T-cell (primary cell): ENCODE measurements around the gene PDCD4. TPM values are rescaled to one million over a fixed set of nuclear protein-coding genes. Genes with fewer than 3 reads are reported as not detected.

Experiments used
- ATAC-seq, 4 experiments: fragments of 200-7000 bp in 3 of 4; fragments of 150-1000 bp in 1 of 4; cut with Tn5 transposase; replicated peaks in 1 of 4; 1 replicate in 3 of 4; 2 replicates in 1 of 4; pipeline ENCODE4 v1.10.0; 2021; ENCODE audit warnings: moderate library complexity in 3 of 4, mild to moderate bottlenecking in 2 of 4, moderate number of reproducible peaks in 1 of 4
- CTCF ChIA-PET, 2 donors: fragments of 300-600 bp; sonication (Branson Sonifier 250); formaldehyde crosslinking; loops; one replicate each; lab custom pipeline; 2022; ENCODE audit warnings: antibody characterized with exemption in 2 of 2; lab: Charles Lee
- POLR2A ChIA-PET, 2 donors: fragments of 300-600 bp; sonication (Branson Sonifier 250); formaldehyde crosslinking; loops; one replicate each; lab custom pipeline; 2022; ENCODE audit warnings: antibody characterized with exemption in 2 of 2; lab: Charles Lee
- DNase-seq, 35 experiments: peaks; one replicate each; pipeline versions ENCODE4 v3.0.0 to v3.0.0-alpha.2; 2013 to 2023
- H3K27ac ChIP-seq: one replicate; pipeline ENCODE4 v1.5.1; 2013; ENCODE audit warnings: low read length
- H3K27me3 ChIP-seq, 2 experiments: replicated peaks in 1 of 2; 1 replicate in 1 of 2; 2 replicates in 1 of 2; pipeline versions ENCODE4 v1.6.1 to v1.7.0; 2013; ENCODE audit warnings: low read length in 1 of 2, mixed read lengths in 1 of 2; ENCODE audit not compliant: control insufficient read depth in 2 of 2, insufficient read depth in 2 of 2; ENCODE audit errors: extremely low read depth in 1 of 2
- H3K36me3 ChIP-seq, 2 donors: 1 replicate in 1 of 2; 2 replicates in 1 of 2; pipeline versions ENCODE4 v1.6.1 to v1.7.0; 2013; ENCODE audit warnings: low read length in 1 of 2; ENCODE audit not compliant: control insufficient read depth in 2 of 2, insufficient read depth in 1 of 2; ENCODE audit errors: extremely low read depth in 1 of 2
- H3K4me1 ChIP-seq, 2 experiments: 1 replicate in 1 of 2; 2 replicates in 1 of 2; pipeline versions ENCODE4 v1.6.1 to v1.7.0; 2013; ENCODE audit warnings: low read length in 2 of 2, mixed read lengths in 1 of 2; ENCODE audit not compliant: insufficient read depth in 2 of 2, control insufficient read depth in 1 of 2; ENCODE audit errors: extremely low read depth in 1 of 2
- H3K4me3 ChIP-seq, 2 donors: 1 replicate in 1 of 2; 2 replicates in 1 of 2; pipeline versions ENCODE4 v1.5.1 to v1.7.0; 2013; ENCODE audit warnings: mild to moderate bottlenecking in 2 of 2, low read length in 1 of 2, moderate library complexity in 1 of 2; ENCODE audit not compliant: control insufficient read depth in 1 of 2; ENCODE audit errors: extremely low read depth in 1 of 2
- H3K9me3 ChIP-seq: 2 replicates; pipeline ENCODE4 v1.7.0; 2013
- H3K27ac Mint-ChIP-seq, 2 donors: one replicate each; pipeline ENCODE4 v1.8.0; 2020 to 2021; ENCODE audit warnings: mild to moderate bottlenecking in 2 of 2, mixed read lengths in 2 of 2
- H3K27me3 Mint-ChIP-seq, 2 donors: one replicate each; pipeline ENCODE4 v1.8.0; 2021 to 2022; ENCODE audit warnings: mixed read lengths in 2 of 2
- H3K36me3 Mint-ChIP-seq: one replicate; pipeline ENCODE4 v1.8.0; 2021; ENCODE audit warnings: mixed read lengths
- H3K4me1 Mint-ChIP-seq, 3 donors: one replicate each; pipeline ENCODE4 v1.8.0; 2020 to 2022; ENCODE audit warnings: mixed read lengths in 3 of 3, mild to moderate bottlenecking in 1 of 3
- H3K4me3 Mint-ChIP-seq, 3 donors: one replicate each; pipeline ENCODE4 v1.8.0; 2020 to 2022; ENCODE audit warnings: mild to moderate bottlenecking in 3 of 3, mixed read lengths in 3 of 3, moderate library complexity in 3 of 3
- H3K9me3 Mint-ChIP-seq, 3 donors: one replicate each; pipeline ENCODE4 v1.8.0; 2020 to 2022; ENCODE audit warnings: mixed read lengths in 3 of 3
- WGBS: methylation state at CpG from one replicate; pipeline ENCODE4 v1.1.5; 2013; ENCODE audit warnings: missing lambda C conversion rate; ENCODE audit not compliant: insufficient coverage; 5-methylcytosine and 5-hydroxymethylcytosine counted together
- total RNA-seq, 35 experiments: library from RNA in 6 of 35; stranded (reverse) in 6 of 35; fragments of 120-200 nt in 1 of 35; gene quantifications; one replicate each; pipeline versions ENCODE4 v1.2.1 to v1.2.4 and lab custom pipeline; 2013 to 2026

Gene PDCD4
- total RNA-seq, 5 donors from 2014 or later (not counting 1 experiment from before 2014, with no cell fraction given) = 239 to 335 (median 309) TPM

DNA sequence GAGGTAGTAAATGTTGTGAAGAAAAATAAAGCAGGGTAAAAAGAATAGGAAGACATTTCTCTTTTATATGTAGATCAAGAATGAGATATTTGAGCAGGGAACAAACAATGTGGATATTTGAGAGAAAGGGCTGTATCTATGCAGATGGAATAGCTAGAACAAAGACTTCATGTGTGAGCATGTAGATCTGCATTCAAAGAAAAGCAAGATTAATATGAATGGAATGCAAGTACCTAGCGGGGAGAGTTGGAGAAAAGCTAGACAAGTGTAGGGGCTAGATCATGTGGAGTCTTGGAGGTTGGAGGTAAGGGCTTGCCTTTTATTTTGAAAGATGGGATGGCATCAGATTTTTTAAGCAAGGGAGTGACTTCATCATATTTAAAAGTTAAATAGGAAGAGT lies 74.8 kb downstream of the PDCD4 start:
- WGBS = 100% methylated on average over 1 of the region's 1 CpG
- ChIA-PET CTCF (no interaction called here), POLR2A (interaction anchor here in 1 of 2 donors (0.5 to 0.6 kb wide), 2 partner anchors 46 to 59 kb away, joined by 3 to 5 read pairs; no protein-coding TSS in a partner anchor)
- H3K27me3 Mint-ChIP-seq = no peaks in the 10 kb centered on the region
- Histone ChIP-seq H3K27me3 (no peaks in the 10 kb centered on the region), H3K4me3 (no peak overlapping the region), H3K27ac (no peak overlapping the region), H3K9me3 (no peaks in the 10 kb centered on the region), H3K36me3 (peaks cover 0 to 7% of the 10 kb centered on the region in 2 donors), H3K4me1 (no peaks in the 10 kb centered on the region)
- peaks cover 60 to 73% (median 65%) of the 10 kb centered on the region in 3 donors for H3K4me1 Mint-ChIP-seq
- ATAC-seq (no peak), DNase-seq (no peak)
- no peak overlapping the region for H3K4me3 Mint-ChIP-seq
- no peak overlapping the region for H3K27ac Mint-ChIP-seq
- peaks cover 66% of the 10 kb centered on the region for H3K36me3 Mint-ChIP-seq
- peaks cover 7 to 12% (median 7%) of the 10 kb centered on the region in 3 donors for H3K9me3 Mint-ChIP-seq

DNA sequence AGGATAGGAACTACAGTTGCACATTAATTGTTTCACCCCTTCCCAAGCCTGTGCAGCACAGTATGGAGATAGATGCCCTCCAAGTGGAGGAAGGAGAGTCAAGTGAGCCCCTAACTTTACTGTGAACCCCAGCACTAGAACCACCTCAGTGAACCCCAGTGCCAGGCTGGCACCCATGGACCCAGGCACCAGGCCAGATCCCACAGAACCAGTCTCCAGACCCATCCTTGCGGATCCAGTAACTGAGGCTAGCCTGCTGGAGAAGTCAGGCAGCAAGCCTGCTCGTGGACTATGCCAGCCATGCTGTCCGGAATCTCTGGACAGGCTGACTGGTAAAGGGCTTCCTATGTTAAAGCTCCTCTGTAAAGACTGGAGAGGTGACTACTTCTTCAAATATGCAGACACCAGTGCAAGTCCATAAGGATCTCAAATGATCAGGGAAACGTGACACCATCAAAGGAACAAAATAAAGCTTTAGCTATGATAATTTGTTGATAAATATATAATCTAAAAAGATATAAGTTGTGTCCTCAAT lies 75.4 kb downstream of the PDCD4 start:
- peaks cover 63% of the 10 kb centered on the region for H3K36me3 Mint-ChIP-seq
- no peak for DNase-seq

More for the DNA sequence above, 75.4 kb downstream of the PDCD4 start:
- Mint-ChIP-seq H3K27me3 (no peaks in the 10 kb centered on the region), H3K27ac (no peak overlapping the region), H3K4me3 (no peak overlapping the region), H3K9me3 (peaks cover 7 to 13% (median 7%) of the 10 kb centered on the region in 3 donors), H3K4me1 (peaks cover 61 to 73% (median 63%) of the 10 kb centered on the region in 3 donors)
- no peaks in the 10 kb centered on the region for H3K27me3 ChIP-seq
- H3K4me1 ChIP-seq = no peaks in the 10 kb centered on the region
- H3K27ac ChIP-seq = no peak overlapping the region
- ChIA-PET POLR2A (interaction anchor here in 1 of 2 donors (0.5 to 0.6 kb wide), 3 partner anchors 29 to 60 kb away, joined by 3 to 5 read pairs (median 3); no protein-coding TSS in a partner anchor), CTCF (interaction anchor here in 1 of 2 donors (0.6 kb wide), 1 partner anchor 10 kb away, joined by 3 read pairs; no protein-coding TSS in a partner anchor)
- H3K4me3 ChIP-seq = no peak overlapping the region
- WGBS = 100% methylated on average over 1 of the region's 4 CpGs
- no peak for ATAC-seq
- peaks cover 0 to 7% of the 10 kb centered on the region in 2 donors for H3K36me3 ChIP-seq
- no peaks in the 10 kb centered on the region for H3K9me3 ChIP-seq

Other genes starting within 250 kb of the PDCD4 start
- gene RBM20, start 227.6 kb upstream of the PDCD4 start, total RNA-seq = 1 to 10 TPM in 2 of 5 donors, under 1 TPM in 3; 0.09 to 3.0 (median 0.33) TPM
- 10 to 100 TPM; 28.6 to 36.6 (median 32.0) TPM for gene BBIP1, start 47.3 kb downstream of the PDCD4 start, total RNA-seq
- 10 to 100 TPM; 53.3 to 65.1 (median 54.0) TPM for gene SHOC2, start 47.7 kb downstream of the PDCD4 start, total RNA-seq
- gene ADRA2A, start 205.1 kb downstream of the PDCD4 start, total RNA-seq = under 1 TPM; 0.09 to 0.26 (median 0.12) TPM